Peyer's patch (tissue), 4 donors: ENCODE data around the gene PRKCA. TPM values are rescaled to one million over a fixed set of nuclear protein-coding genes. Genes with fewer than 3 reads are reported as not detected.
"Not testable (repeated sequence)": the region's sequence is repeated elsewhere in the genome, so short reads cannot be mapped to it uniquely, and the experiment has no call there.

Experiments
- DNase-seq, 3 donors: peaks; one replicate each; pipeline ENCODE4 v3.0.0-alpha.2; 2017 to 2019
- H3K27ac ChIP-seq, 4 donors: fragments of 200-600 bp; sonication (generic); one replicate each; pipeline ENCODE4 v1.5.1; 2016 to 2019
- H3K27me3 ChIP-seq, 2 donors: fragments of 200-600 bp; sonication (generic); one replicate each; pipeline ENCODE4 v1.5.1; 2019
- H3K36me3 ChIP-seq, 3 donors: fragments of 200-600 bp; sonication (generic); one replicate each; pipeline ENCODE4 v1.5.1; 2016 to 2019
- H3K4me1 ChIP-seq, 4 donors: fragments of 200-600 bp; sonication (generic); one replicate each; pipeline ENCODE4 v1.5.1; 2016 to 2019
- H3K4me3 ChIP-seq, 4 donors: fragments of 200-600 bp; sonication (generic); 1 replicate in 3 of 4; 2 replicates in 1 of 4; pipeline ENCODE4 v1.5.1; 2016 to 2019; ENCODE audit warnings: mild to moderate bottlenecking in 1 of 4
- H3K9me3 ChIP-seq, 4 donors: fragments of 200-600 bp; sonication (generic); one replicate each; pipeline ENCODE4 v1.5.1; 2016 to 2019; ENCODE audit warnings: mild to moderate bottlenecking in 1 of 4
- CTCF ChIP-seq, 6 experiments: fragments of 450-650 bp in 4 of 6; fragments of 200-600 bp in 2 of 6; sonication (generic) in 1 of 6; IDR thresholded peaks; one replicate each; pipeline ENCODE4 v1.5.1; 2017 to 2019; ENCODE audit warnings: antibody characterized with exemption in 6 of 6, mild to moderate bottlenecking in 3 of 6, moderate library complexity in 1 of 6
- POLR2A ChIP-seq, 2 donors: fragments of 450-650 bp; IDR thresholded peaks; one replicate each; pipeline ENCODE4 v1.5.1; 2017; ENCODE audit warnings: antibody characterized with exemption in 2 of 2, mild to moderate bottlenecking in 2 of 2, moderate library complexity in 2 of 2
- total RNA-seq, 4 donors: library from RNA; depleted of rRNA; stranded (reverse); fragments of >200 nt; gene quantifications; one replicate each; pipeline ENCODE4 v1.1.0, GENCODE V29; 2016

PRKCA gene
- total RNA-seq, 4 donors from 2014 or later: 32.2 to 47.0 (median 43.5) TPM

GRCh38 chr17:66720027-66720426 lies 417.6 kb downstream of the PRKCA start:
- Histone ChIP-seq H3K27me3 (no peaks in the 10 kb centered on the region), H3K4me1 (peaks cover 0 to 16% (median 2%) of the 10 kb centered on the region in 4 donors), H3K4me3 (no peak overlapping the region), H3K36me3 (no peaks in the 10 kb centered on the region), H3K27ac (no peak overlapping the region), H3K9me3 (no peaks in the 10 kb centered on the region)
- DNase-seq: no peak
- no peak for TF ChIP-seq POLR2A (IDR thresholded peaks at IDR 0.05)
- no peak for TF ChIP-seq CTCF (IDR thresholded peaks at IDR 0.05)

- Histone ChIP-seq H3K9me3 (no peaks in the 10 kb centered on the region), H3K4me3 (no peak overlapping the region), H3K27me3 (no peaks in the 10 kb centered on the region), H3K4me1 (peaks cover 0 to 14% (median under 1%) of the 10 kb centered on the region in 4 donors), H3K27ac (no peak overlapping the region), H3K36me3 (no peaks in the 10 kb centered on the region)
- no peak for DNase-seq
- no peak for TF ChIP-seq POLR2A (IDR thresholded peaks at IDR 0.05)
- no peak for TF ChIP-seq CTCF (IDR thresholded peaks at IDR 0.05)
Measured at GRCh38 chr17:66720567-66720966, 418.2 kb downstream of the PRKCA start.

- TF ChIP-seq CTCF (IDR thresholded peaks at IDR 0.05) (no peak), POLR2A (IDR thresholded peaks at IDR 0.05) (no peak)
- no peaks in the 10 kb centered on the region for H3K36me3 ChIP-seq
- no peak overlapping the region for H3K27ac ChIP-seq
- no peak for DNase-seq
- no peak overlapping the region for H3K4me3 ChIP-seq
- peaks cover 0 to 14% (median 0%) of the 10 kb centered on the region in 4 donors for H3K4me1 ChIP-seq
- no peaks in the 10 kb centered on the region for H3K9me3 ChIP-seq
- no peaks in the 10 kb centered on the region for H3K27me3 ChIP-seq
Measured at GRCh38 chr17:66722341-66722740, 419.9 kb downstream of the PRKCA start.

GRCh38 chr17:66724581-66725341 lies 422.3 kb downstream of the PRKCA start:
- Histone ChIP-seq H3K36me3 (no peaks in the 10 kb centered on the region), H3K27ac (no peak overlapping the region), H3K4me3 (no peak overlapping the region), H3K4me1 (peaks cover 0 to 14% (median 0%) of the 10 kb centered on the region in 4 donors), H3K27me3 (no peaks in the 10 kb centered on the region), H3K9me3 (no peaks in the 10 kb centered on the region)
- no peak for DNase-seq
- no peak for TF ChIP-seq POLR2A (IDR thresholded peaks at IDR 0.05)
- no peak for TF ChIP-seq CTCF (IDR thresholded peaks at IDR 0.05)

- not testable (repeated sequence) for DNase-seq, H3K27ac ChIP-seq, H3K9me3 ChIP-seq, H3K36me3 ChIP-seq, H3K27me3 ChIP-seq, H3K4me3 ChIP-seq
- peaks cover 0 to 14% (median 0%) of the 10 kb centered on the region in 4 donors for H3K4me1 ChIP-seq
Measured at GRCh38 chr17:66725438-66725837, 423.0 kb downstream of the PRKCA start.

GRCh38 chr17:66725956-66726355 lies 423.5 kb downstream of the PRKCA start:
- Histone ChIP-seq H3K27me3 (no peaks in the 10 kb centered on the region), H3K9me3 (no peaks in the 10 kb centered on the region), H3K36me3 (no peaks in the 10 kb centered on the region), H3K4me3 (no peak overlapping the region), H3K4me1 (peaks cover 0 to 14% (median 0%) of the 10 kb centered on the region in 4 donors), H3K27ac (no peak overlapping the region)
- no peak for DNase-seq
- TF ChIP-seq CTCF (IDR thresholded peaks at IDR 0.05) (no peak), POLR2A (IDR thresholded peaks at IDR 0.05) (no peak)
